Upper lobe of right lung (tissue), 1 donor: ENCODE data around the gene NINL. TPM values are rescaled to one million over a fixed set of nuclear protein-coding genes. Genes with fewer than 3 reads are reported as not detected.

ENCODE experiments used
- ATAC-seq: fragments of 200-7000 bp; cut with Tn5 transposase; one replicate; pipeline ENCODE4 v1.9.1; 2020; ENCODE audit warnings: mild to moderate bottlenecking, moderate library complexity
- DNase-seq: peaks from one replicate; pipeline ENCODE4 v3.0.0-alpha.2; 2020
- H3K27ac ChIP-seq: fragments of 200-600 bp; one replicate; pipeline ENCODE4 v1.8.0; 2022
- H3K27me3 ChIP-seq: fragments of 200-600 bp; one replicate; pipeline ENCODE4 v1.8.0; 2022; ENCODE audit warnings: mild to moderate bottlenecking
- H3K36me3 ChIP-seq: fragments of 200-600 bp; one replicate; pipeline ENCODE4 v1.8.0; 2022
- H3K4me1 ChIP-seq: fragments of 200-600 bp; one replicate; pipeline ENCODE4 v1.8.0; 2022
- H3K4me3 ChIP-seq: fragments of 200-600 bp; one replicate; pipeline ENCODE4 v1.8.0; 2022; ENCODE audit warnings: mild to moderate bottlenecking
- H3K9me3 ChIP-seq: fragments of 200-600 bp; one replicate; pipeline ENCODE4 v1.8.0; 2022
- CTCF ChIP-seq: fragments of 200-600 bp; IDR thresholded peaks from one replicate; pipeline ENCODE4 v1.8.0; 2022; ENCODE audit warnings: antibody characterized with exemption
- intact Hi-C: fragments of 100-400 bp; cut with DNase I; formaldehyde crosslinking; loops from one replicate; pipeline ENCODE4 v1.11.0; 2022
- total RNA-seq: library from RNA; stranded (reverse); fragmentation: NEBNext Ultra II Directional; extraction: Animal tissue kit (Norgen Biotek cat#: 25700); gene quantifications from one replicate; pipeline ENCODE4 v1.2.1, GENCODE V29; 2021
- donor health status: DM: no; HTN: yes; CAD: no; lungs with severe emphysema.

Gene NINL
- total RNA-seq, 1 donor from 2014 or later = 13.2 TPM

- Histone ChIP-seq H3K4me1 (no peaks in the 10 kb centered on the region), H3K27me3 (no peaks in the 10 kb centered on the region), H3K36me3 (peaks cover 4% of the 10 kb centered on the region), H3K9me3 (no peaks in the 10 kb centered on the region), H3K4me3 (no peak overlapping the region), H3K27ac (no peak overlapping the region)
- ATAC-seq (no peak), DNase-seq (no peak)
- intact Hi-C loops = no loop called here
- no peak for TF ChIP-seq CTCF
These were observed 99.0 kb downstream of the NINL start for GRCh38 chr20:25486377-25486776.

GRCh38 chr20:25485872-25486271, 99.5 kb downstream of the NINL start:
- Histone ChIP-seq H3K4me1 (no peaks in the 10 kb centered on the region), H3K4me3 (no peak overlapping the region), H3K27me3 (no peaks in the 10 kb centered on the region), H3K9me3 (no peaks in the 10 kb centered on the region), H3K27ac (no peak overlapping the region), H3K36me3 (peaks cover 4% of the 10 kb centered on the region)
- TF ChIP-seq CTCF = no peak
- ATAC-seq (no peak), DNase-seq (no peak)
- intact Hi-C loops = no loop called here

- ATAC-seq (no peak), DNase-seq (no peak)
- Histone ChIP-seq H3K27me3 (no peaks in the 10 kb centered on the region), H3K4me1 (no peaks in the 10 kb centered on the region), H3K9me3 (no peaks in the 10 kb centered on the region), H3K36me3 (peaks cover 4% of the 10 kb centered on the region), H3K27ac (no peak overlapping the region), H3K4me3 (no peak overlapping the region)
- intact Hi-C loops = no loop called here
- no peak for TF ChIP-seq CTCF
These were observed 100.3 kb downstream of the NINL start for GRCh38 chr20:25484911-25485511.

- Histone ChIP-seq H3K9me3 (no peaks in the 10 kb centered on the region), H3K4me3 (no peak overlapping the region), H3K36me3 (peaks cover 4% of the 10 kb centered on the region), H3K27ac (no peak overlapping the region), H3K4me1 (no peaks in the 10 kb centered on the region), H3K27me3 (no peaks in the 10 kb centered on the region)
- TF ChIP-seq CTCF = no peak
- DNase-seq (no peak), ATAC-seq (no peak)
- intact Hi-C loops = no loop called here
These were observed 101.0 kb downstream of the NINL start for GRCh38 chr20:25484224-25484846.

GRCh38 chr20:25483431-25484132, 101.7 kb downstream of the NINL start:
- DNase-seq = no peak
- intact Hi-C loops = no loop called here

More at GRCh38 chr20:25483431-25484132, 101.7 kb downstream of the NINL start:
- Histone ChIP-seq H3K4me1 (no peaks in the 10 kb centered on the region), H3K9me3 (no peaks in the 10 kb centered on the region), H3K27me3 (no peaks in the 10 kb centered on the region), H3K36me3 (no peaks in the 10 kb centered on the region), H3K4me3 (no peak overlapping the region), H3K27ac (no peak overlapping the region)
- no peak for TF ChIP-seq CTCF
- ATAC-seq = peak; percentile 44
